Measurements from ENCODE around the gene FCHO2.
"Not testable (repeated sequence)": the region's sequence is repeated elsewhere in the genome, so short reads cannot be mapped to it uniquely, and the experiment has no call there.

FCHO2 gene

GRCh38 chr5:72955768-72956323 lies at the start of gene FCHO2:
TSS of gene FCHO2 (plus strand) at chr5:72956041. CDS start at chr5:72956097, 56 bp downstream.
- no peaks in the 10 kb centered on the region for H3K36me3 Mint-ChIP-seq
- peak within 1 kb of the TSS; percentile 56 for H3K27ac Mint-ChIP-seq
- H3K9me3 Mint-ChIP-seq = no peaks in the 10 kb centered on the region
- peaks cover 62% of the 10 kb centered on the region for H3K27me3 Mint-ChIP-seq
- peaks cover 16% of the 10 kb centered on the region for H3K4me1 Mint-ChIP-seq
- CTCF ChIA-PET = interaction anchor here (1.0 to 1.3 kb wide), 5 partner anchors 246 to 345 kb away, joined by 3 read pairs; no protein-coding TSS in a partner anchor
- peak within 1 kb of the TSS; percentile 85 for H3K4me3 Mint-ChIP-seq
- DNase-seq = peak; percentile 96

DNA sequence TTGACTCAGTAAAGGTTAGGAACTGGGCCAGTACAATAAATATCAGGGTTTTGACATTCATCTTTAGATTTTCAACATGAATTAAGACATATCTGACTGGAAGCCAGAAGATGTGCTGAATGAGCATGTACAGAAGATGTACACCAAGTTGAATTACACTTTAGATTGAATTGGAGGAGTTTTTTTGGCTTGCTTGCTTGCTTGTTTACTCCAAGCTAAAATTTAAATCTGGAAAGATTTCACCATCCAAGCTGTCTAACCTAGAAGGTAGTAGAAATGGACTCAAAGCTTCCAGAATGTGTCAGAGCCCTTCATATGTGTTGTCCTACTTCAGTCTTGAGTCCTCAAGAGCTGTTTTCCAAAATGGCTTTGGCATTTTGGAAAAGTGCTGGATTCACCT lies 49.0 kb upstream of the FCHO2 start:
- Mint-ChIP-seq H3K9me3 (no peaks in the 10 kb centered on the region), H3K4me3 (no peak overlapping the region), H3K27ac (no peak overlapping the region), H3K4me1 (no peaks in the 10 kb centered on the region), H3K36me3 (peaks cover 48% of the 10 kb centered on the region), H3K27me3 (no peaks in the 10 kb centered on the region)
- CTCF ChIA-PET = no interaction called here
- no peak for DNase-seq

DNA sequence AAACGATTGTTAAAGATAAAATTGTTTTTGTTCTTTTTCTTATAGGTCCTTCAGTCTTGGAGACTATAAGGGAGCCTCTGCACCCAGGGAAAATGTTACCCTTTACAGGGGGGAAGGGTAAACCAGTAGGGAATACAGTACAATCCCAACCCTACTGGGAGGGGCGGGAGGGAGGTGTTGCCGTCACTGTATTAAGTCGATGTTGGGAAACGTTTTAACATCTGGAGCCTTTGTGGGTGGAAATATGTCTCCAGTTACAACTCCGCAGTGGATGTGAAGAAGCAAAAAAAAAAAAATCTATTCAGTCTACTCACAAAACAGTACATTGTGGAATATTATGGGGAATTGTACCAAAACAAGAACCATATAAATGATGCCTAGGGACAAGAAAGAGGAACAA lies 47.2 kb upstream of the FCHO2 start:
- peaks cover 40% of the 10 kb centered on the region for H3K36me3 Mint-ChIP-seq
- no peak overlapping the region for H3K27ac Mint-ChIP-seq

DNA sequence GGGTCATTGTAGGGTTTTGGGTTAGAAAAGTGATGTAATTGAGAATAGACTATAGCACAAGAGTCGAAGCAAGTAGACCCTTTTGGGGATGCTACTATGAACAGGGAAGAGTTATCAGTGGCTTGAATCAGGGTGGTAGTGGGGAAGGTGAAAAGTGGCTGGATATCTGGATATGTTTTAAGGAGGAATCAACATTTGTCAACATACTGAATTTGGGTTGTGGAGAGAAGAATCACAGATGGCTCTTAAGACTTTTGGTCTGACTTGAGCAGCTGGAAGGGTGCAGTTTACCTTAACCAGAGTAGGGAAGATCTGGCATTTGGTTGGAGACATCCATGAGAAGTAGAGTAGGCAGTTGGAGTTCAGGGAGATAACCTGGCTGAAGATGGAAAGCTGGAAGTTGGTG lies 38.5 kb upstream of the FCHO2 start:
- Mint-ChIP-seq H3K27me3 (peaks cover 5% of the 10 kb centered on the region), H3K4me3 (no peak overlapping the region), H3K9me3 (no peaks in the 10 kb centered on the region), H3K36me3 (no peaks in the 10 kb centered on the region), H3K4me1 (no peaks in the 10 kb centered on the region), H3K27ac (no peak overlapping the region)
- CTCF ChIA-PET = no interaction called here
- DNase-seq = no peak

More for the DNA sequence above, 47.2 kb upstream of the FCHO2 start:
- CTCF ChIA-PET = no interaction called here
- H3K27me3 Mint-ChIP-seq = no peaks in the 10 kb centered on the region
- H3K9me3 Mint-ChIP-seq = no peaks in the 10 kb centered on the region
- no peaks in the 10 kb centered on the region for H3K4me1 Mint-ChIP-seq
- DNase-seq = no peak
- H3K4me3 Mint-ChIP-seq = no peak overlapping the region

DNA sequence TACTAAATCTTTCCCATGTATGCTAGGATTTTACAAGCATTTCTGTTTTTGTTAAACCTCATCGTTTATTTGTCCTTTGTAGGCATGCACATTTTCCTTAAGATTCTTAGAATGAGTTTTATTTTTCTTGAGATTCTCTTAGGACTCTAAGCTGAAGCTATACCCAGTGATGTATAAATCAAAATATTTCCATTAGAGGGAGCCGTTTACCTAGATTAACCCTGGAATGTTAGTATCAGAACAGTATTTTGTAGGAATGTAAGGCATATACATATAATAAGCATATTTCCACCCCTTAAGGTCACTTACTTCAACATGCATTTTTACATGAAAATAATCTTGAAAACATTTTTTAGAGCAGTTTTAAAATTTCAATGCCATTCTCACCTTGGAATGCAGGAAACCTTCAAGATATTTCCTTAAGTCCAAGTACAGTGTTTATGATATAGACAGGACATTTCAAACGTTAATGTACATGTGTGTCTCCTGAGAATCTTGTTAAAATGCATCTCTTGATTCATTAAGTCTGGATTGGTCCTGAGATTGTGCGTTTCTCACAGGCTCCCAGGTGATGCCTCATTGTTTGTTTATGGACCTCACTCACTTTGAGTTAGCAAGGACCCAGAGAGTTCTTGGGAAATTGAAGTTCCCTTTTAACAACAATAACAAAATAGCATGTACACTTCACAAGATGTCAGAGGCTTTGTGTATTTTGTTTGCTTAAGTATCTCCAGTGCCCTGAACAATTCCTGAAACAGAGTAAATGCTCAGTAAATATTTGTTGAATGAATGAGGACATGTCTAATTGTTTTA lies 34.9 kb upstream of the FCHO2 start:
- Mint-ChIP-seq H3K4me3 (no peak overlapping the region), H3K4me1 (no peaks in the 10 kb centered on the region), H3K27ac (no peak overlapping the region), H3K9me3 (no peaks in the 10 kb centered on the region), H3K27me3 (peaks cover 5% of the 10 kb centered on the region), H3K36me3 (no peaks in the 10 kb centered on the region)
- DNase-seq = no peak
- CTCF ChIA-PET = no interaction called here

GRCh38 chr5:72921886-72922285 lies 34.0 kb upstream of the FCHO2 start:
- Mint-ChIP-seq H3K36me3 (no peaks in the 10 kb centered on the region), H3K27me3 (peaks cover 6% of the 10 kb centered on the region), H3K4me1 (no peaks in the 10 kb centered on the region), H3K9me3 (no peaks in the 10 kb centered on the region), H3K4me3 (no peak overlapping the region), H3K27ac (no peak overlapping the region)
- CTCF ChIA-PET = no interaction called here
- no peak for DNase-seq

- Mint-ChIP-seq H3K27ac (no peak overlapping the region), H3K4me1 (no peaks in the 10 kb centered on the region), H3K4me3 (no peak overlapping the region), H3K36me3 (no peaks in the 10 kb centered on the region), H3K27me3 (peaks cover 8% of the 10 kb centered on the region), H3K9me3 (no peaks in the 10 kb centered on the region)
- CTCF ChIA-PET = no interaction called here
- DNase-seq = no peak
Measured at GRCh38 chr5:72922422-72922821, 33.4 kb upstream of the FCHO2 start.

GRCh38 chr5:72925336-72926010 lies 30.4 kb upstream of the FCHO2 start:
- no peaks in the 10 kb centered on the region for H3K4me1 Mint-ChIP-seq
- H3K9me3 Mint-ChIP-seq = no peaks in the 10 kb centered on the region
- H3K36me3 Mint-ChIP-seq = no peaks in the 10 kb centered on the region
- peaks cover 13% of the 10 kb centered on the region for H3K27me3 Mint-ChIP-seq
- no peak for DNase-seq
- CTCF ChIA-PET = no interaction called here
- no peak overlapping the region for H3K27ac Mint-ChIP-seq
- no peak overlapping the region for H3K4me3 Mint-ChIP-seq

GRCh38 chr5:72932686-72933085 lies 23.2 kb upstream of the FCHO2 start:
- H3K27ac Mint-ChIP-seq, H3K36me3 Mint-ChIP-seq, H3K4me1 Mint-ChIP-seq, H3K9me3 Mint-ChIP-seq, H3K4me3 Mint-ChIP-seq, DNase-seq, CTCF ChIA-PET: not testable (repeated sequence)
- peaks cover 29% of the 10 kb centered on the region for H3K27me3 Mint-ChIP-seq

- H3K36me3 Mint-ChIP-seq, H3K27ac Mint-ChIP-seq, H3K4me1 Mint-ChIP-seq, H3K9me3 Mint-ChIP-seq, CTCF ChIA-PET, DNase-seq, H3K4me3 Mint-ChIP-seq: not testable (repeated sequence)
- peaks cover 26% of the 10 kb centered on the region for H3K27me3 Mint-ChIP-seq
Measured at GRCh38 chr5:72934953-72935725, 20.7 kb upstream of the FCHO2 start.

DNA sequence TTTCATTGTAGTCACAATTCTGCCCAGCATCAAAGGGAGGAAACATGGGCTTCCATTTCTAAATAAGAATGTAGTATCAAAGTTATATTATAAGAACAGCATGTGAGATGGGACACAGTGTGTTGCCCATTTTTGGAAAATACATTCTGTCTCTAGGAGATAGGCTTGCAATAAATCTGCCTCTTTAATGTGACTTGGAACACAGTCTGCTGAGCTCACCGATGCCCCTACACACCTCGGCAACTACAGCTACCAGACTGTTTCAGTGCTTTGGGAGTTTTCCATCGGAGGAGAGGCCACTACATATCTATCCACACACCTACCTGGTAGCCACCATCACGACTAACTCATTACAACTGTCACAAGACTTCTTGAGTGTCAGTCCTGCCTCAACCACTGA lies 18.9 kb upstream of the FCHO2 start:
- CTCF ChIA-PET = no interaction called here
- no peak overlapping the region for H3K27ac Mint-ChIP-seq
- no peaks in the 10 kb centered on the region for H3K9me3 Mint-ChIP-seq
- no peak for DNase-seq
- no peaks in the 10 kb centered on the region for H3K36me3 Mint-ChIP-seq
- peaks cover 22% of the 10 kb centered on the region for H3K27me3 Mint-ChIP-seq
- no peaks in the 10 kb centered on the region for H3K4me1 Mint-ChIP-seq
- no peak overlapping the region for H3K4me3 Mint-ChIP-seq

DNA sequence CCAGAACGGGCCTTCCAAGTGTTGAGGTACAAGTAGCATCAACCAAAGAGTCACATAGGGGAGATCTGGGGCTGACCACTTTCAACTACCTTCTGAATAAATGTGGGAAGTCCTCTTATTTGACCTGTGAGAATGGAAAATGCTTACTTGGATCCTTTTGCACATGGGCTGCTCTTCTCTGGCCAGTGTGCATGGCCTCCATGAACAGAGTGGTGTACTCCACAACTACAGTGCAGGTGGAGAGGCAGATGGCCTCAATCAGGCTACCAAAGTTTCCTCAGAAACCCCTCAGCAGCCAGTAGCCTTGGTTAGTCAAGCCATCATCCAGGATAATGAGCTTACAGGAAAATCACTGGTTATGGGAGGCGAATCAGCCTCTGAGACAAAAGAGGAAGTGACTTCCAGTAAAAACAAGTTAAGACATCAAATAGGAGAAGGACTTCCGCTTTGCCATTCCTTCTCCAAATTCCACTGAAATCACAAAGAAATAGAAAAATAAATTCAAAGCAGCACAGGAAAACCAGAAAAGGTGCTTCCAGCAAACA lies 18.3 kb upstream of the FCHO2 start:
- Mint-ChIP-seq H3K27me3 (peaks cover 23% of the 10 kb centered on the region), H3K36me3 (no peaks in the 10 kb centered on the region), H3K9me3 (no peaks in the 10 kb centered on the region), H3K4me3 (no peak overlapping the region), H3K4me1 (no peaks in the 10 kb centered on the region), H3K27ac (no peak overlapping the region)
- DNase-seq = no peak
- CTCF ChIA-PET = no interaction called here

DNA sequence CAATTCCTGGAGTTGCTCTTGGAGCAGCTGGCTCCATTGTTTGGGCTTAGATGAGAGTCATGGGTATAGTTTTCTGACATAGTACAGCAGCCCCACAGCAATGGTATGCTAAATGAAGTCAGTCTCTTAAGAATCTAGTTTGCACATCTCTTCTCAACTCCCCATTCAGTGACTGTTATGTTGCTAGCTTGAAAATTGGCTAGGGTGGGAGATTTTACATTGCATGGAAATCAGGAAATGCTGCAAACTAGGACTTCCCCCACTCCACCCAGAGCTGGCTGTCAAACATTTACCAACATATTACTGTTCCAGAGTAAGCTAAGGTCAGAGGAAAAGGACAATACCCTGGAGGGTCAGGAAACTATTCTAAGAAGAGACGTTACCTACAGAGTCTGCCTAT lies 17.6 kb upstream of the FCHO2 start:
- Mint-ChIP-seq H3K27me3 (peaks cover 23% of the 10 kb centered on the region), H3K27ac (no peak overlapping the region), H3K36me3 (no peaks in the 10 kb centered on the region), H3K4me3 (no peak overlapping the region), H3K9me3 (no peaks in the 10 kb centered on the region), H3K4me1 (no peaks in the 10 kb centered on the region)
- no peak for DNase-seq
- CTCF ChIA-PET = no interaction called here

GRCh38 chr5:72940082-72940481 lies 15.8 kb upstream of the FCHO2 start:
- CTCF ChIA-PET = no interaction called here
- H3K36me3 Mint-ChIP-seq = no peaks in the 10 kb centered on the region
- H3K27me3 Mint-ChIP-seq = peaks cover 17% of the 10 kb centered on the region
- no peaks in the 10 kb centered on the region for H3K4me1 Mint-ChIP-seq
- H3K4me3 Mint-ChIP-seq = no peak overlapping the region
- no peak overlapping the region for H3K27ac Mint-ChIP-seq
- DNase-seq = no peak
- H3K9me3 Mint-ChIP-seq = no peaks in the 10 kb centered on the region
